GM18861 (cell line): ENCODE data around the gene WASHC2A.
"Not testable (repeated sequence)": the region's sequence is repeated elsewhere in the genome, so short reads cannot be mapped to it uniquely, and the experiment has no call there.

Experiments
- ATAC-seq: cut with Tn5 transposase; IDR thresholded peaks from one replicate; pipeline ENCODE4 v1.9.1; 2021; ENCODE audit not compliant: unreplicated experiment

The WASHC2A gene

DNA sequence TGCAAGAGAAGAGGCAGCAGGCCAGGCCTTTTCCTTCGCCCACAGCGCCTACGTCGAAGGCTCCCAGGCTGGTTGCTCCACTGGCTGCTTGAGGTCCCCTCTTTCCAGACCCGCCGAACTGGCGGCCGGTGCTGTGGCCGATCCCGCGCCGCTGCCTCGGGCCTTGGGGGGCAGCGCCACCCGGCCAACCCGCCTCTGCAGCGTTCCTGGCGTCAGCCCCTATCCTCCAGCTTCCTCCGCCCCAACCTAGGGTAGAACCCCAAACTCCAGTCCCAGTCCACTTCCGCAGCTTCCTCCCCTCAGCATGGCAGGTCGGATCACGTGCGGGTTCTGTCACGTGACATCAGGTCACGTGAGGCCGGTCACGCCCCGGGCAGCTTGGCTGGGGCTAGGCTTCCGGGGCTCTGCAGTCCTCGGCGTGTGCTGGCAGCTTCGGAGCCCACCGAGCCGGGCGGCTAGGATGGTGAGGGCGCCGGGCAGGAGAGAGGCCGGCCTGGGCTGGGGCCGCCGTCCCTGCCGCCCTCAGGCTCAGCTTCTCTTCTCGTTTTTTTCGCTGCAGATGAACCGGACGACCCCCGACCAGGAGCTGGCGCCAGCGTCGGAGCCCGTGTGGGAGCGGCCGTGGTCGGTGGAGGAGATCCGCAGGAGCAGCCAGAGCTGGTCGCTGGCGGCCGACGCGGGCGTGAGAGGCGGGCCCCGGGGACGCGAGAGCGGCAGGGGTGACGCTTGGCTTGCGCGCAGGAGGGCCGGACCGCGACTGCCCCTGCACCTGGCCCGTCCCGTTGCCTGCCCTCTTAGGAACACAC is at the start of gene WASHC2A:
TSS of gene WASHC2A (plus strand) at position 409 of the 806 bp plus-strand sequence. CDS start at position 461, 52 bp downstream.
- ATAC-seq, result peak; percentile 93

- not testable (repeated sequence) for ATAC-seq
Observed at GRCh38 chr10:50019279-50019678, 48.5 kb upstream of the WASHC2A start.

GRCh38 chr10:50020451-50021024 is 47.2 kb upstream of the WASHC2A start:
- ATAC-seq, result not testable (repeated sequence)

DNA sequence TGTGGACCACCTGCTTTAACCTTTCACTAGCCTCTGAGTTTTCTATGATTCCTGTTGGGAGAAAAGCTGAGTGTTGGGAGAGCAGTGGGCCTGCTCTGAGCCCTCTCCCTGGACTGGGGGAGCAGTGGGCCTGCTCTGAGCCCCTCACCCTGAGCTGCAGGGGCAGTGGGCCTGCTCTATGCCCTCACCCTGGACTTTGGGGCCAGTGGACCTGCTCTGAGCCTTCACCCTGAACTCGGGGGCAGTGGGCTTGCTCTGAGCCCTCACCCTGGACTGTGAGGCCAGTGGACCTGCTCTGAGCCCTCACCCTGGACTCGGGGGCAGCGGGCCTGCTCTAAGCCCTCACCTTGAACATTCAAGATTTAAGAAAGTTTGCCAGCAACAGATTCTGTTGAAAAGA is 46.1 kb upstream of the WASHC2A start:
- no peak for ATAC-seq

GRCh38 chr10:50024716-50025383 is 42.9 kb upstream of the WASHC2A start:
- not testable (repeated sequence) for ATAC-seq

- no peak for ATAC-seq
Observed at GRCh38 chr10:50025627-50026026, 42.1 kb upstream of the WASHC2A start.

DNA sequence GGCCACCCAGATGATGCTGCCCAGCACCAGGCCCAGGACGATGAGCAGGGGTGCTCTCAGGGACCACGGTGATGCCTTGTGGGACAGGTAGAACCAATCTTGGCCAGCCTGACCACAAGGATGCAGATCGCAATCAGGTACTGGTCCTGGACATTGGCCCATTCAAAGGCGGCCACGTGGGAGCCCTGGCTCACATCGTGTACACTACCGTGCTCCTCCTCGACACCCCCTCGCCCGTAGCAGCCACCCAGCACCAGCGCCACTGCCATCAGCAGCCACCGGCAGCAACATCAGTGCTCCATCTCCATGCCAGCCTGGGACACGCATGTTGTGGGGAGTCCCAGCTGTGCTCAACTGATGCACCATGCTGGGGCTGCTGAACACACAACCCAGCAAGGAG is 40.6 kb upstream of the WASHC2A start:
- ATAC-seq, result no peak

DNA sequence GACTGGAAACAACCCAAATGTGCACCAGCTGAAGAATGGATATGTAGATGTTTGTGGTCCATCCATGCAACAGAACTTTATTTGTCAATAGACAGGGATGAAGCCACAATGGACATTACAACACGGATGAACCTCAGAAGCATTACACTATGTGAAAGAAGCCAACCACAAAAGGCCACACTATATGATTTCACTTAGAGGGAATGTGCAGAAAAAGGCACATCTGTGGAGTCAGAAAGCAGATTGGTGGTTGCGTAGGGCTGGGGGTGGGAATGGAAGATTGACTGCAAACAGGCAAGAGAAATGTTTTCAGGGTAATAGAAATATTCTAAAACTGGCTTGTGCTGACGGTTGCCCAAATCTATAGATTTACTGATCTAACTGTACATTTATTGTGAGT is 34.3 kb upstream of the WASHC2A start:
- ATAC-seq, result no peak

- ATAC-seq, result not testable (repeated sequence)
Observed at GRCh38 chr10:50035337-50035736, 32.4 kb upstream of the WASHC2A start.

DNA sequence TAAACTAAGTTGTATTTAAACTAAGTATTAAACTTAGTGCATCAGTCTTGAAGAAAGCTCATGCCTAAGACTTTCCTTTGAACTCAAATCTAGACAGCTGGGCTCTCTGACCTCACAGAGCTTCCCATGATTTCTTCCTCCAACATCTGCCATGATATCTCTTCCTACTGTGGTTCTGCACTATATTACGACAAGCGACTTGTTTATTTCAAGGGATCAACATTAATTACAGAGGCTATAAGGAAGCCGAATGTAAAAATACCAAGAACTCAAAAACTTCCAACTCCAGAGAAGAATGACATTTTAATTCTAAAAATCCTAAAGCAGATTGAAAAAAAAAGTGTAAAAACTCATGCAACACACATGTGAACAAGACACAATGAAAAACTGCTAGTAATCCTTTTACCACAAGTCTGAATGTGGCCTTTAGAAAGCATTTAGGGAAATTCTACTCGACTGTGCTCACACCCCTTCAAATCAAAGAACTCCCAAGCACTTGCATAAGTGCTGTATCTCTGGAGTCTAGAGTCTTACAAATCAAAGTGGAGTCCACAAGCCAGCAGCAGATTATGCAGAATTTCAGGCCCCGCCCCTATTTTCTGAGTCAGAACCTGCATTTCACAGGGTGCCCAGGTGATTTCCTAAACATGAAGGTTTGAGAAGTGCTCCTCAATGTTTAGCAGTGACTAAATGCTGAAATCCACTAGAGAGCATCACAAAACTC is 22.7 kb upstream of the WASHC2A start:
- no peak for ATAC-seq

- ATAC-seq, result not testable (repeated sequence)
Observed at GRCh38 chr10:50046457-50046856, 21.3 kb upstream of the WASHC2A start.

- ATAC-seq, result not testable (repeated sequence)
Observed at GRCh38 chr10:50047594-50047993, 20.2 kb upstream of the WASHC2A start.

DNA sequence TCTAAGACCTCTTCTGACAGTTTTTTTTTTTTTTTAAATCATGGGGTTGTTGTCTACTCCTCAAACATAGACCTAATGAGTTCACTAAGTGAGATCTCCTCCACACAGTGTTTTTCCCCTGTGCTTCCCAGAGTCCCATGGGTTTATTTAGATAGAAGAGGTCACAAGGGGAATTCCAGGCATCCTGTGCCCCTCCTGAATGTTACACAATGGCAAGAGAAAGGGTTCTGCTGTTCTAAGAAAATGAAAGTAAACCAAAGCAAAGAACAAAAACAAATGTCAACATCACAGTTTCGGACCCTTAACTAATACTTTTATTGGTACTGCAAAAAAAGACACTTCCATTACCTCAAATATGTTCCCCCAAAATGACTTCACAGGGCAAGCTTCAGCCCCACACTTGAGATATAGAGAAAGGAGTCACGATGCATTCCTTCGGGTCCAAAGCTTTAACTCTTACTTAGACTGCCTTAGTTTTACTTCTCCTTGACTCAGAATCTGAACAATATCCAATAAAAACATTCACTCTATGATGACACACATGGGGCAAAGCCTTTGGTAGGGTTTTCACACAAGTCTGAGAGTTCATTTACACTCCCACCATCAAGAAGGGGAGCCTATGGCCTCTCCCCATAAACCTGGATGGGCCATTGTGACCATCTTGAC is 15.6 kb upstream of the WASHC2A start:
- ATAC-seq, result not testable (repeated sequence)

DNA sequence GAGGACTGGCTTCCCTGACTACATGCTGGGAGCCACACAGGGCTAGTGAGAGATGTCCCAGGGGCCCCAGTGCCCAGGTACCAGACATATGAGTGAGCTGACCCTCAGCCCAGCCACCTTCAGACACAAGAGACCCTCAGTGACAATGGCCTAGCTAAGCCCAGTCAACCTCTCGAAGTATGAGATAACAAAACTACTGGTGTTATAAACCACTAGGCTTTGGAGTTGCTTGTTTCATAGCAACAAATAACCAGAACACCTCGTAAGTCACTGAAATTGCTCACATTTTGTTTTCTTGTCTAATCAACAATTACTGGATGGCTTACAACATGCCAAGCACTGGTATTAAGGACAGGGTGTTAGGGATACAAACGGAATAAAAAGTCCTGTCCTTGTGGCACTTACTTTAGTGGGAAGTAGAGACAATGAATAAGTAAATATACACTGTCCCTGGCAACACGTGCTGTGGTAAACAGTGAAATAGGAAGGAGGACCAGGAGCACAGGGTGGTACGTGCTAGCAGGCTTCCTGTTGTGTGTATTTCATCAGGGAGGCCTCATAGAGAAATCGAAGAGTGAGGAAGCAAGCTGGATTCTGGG is 14.9 kb upstream of the WASHC2A start:
- not testable (repeated sequence) for ATAC-seq

DNA sequence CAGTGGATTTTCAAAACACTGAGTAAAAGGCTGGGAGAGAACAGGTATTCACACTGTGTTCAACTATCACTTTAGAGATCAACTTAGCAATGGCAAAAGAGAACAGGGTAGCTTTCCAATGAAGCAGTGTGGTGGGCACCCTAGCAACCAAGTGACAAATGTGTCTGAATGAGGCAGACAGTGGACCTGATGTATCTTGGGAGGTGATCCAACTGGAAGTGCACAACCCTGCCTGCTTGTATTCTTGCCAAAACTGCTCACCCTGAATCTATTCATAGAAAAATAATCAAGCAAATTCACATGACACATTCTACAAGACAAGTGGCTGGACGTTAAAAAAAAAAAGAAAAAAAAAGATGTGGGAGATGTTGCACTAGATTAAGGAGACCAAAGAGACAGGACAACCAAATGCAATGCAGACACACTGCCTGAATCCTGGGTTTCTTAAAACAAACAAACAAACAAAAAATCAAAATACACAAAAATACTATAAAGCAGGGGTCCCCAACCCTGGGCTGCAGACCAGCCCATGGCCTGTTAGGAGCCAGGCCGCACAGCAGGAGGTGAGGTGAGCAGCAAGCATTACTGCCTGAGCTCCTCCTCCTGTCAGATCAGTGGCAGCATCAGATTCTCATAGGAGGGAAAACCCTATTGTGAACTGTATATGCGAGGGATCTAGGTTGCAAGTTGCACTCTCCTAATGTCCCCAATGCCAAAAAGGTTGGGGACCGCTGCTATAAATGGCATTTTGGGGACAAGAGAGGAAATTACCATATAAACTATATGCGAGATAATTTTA is 12.1 kb upstream of the WASHC2A start:
- ATAC-seq, result not testable (repeated sequence)

DNA sequence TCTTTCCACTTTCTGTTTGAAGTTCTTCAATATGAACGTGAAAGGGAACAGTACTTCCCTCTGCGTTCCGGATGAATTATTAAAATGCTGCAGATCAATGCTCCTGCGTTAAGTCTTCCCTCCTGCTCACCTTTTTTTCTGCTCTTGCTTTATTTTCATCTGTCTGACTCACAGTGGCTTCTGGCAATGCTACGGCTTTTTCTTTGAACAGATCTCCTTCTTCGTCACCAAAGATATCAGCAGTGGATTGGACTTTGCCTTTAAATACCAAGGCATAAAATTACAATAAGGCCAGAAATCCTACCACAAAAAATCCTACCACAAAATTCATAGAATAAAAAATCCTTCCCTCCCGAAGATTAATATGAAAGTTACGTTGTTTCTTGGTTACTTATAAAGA is 11.1 kb upstream of the WASHC2A start:
- not testable (repeated sequence) for ATAC-seq

DNA sequence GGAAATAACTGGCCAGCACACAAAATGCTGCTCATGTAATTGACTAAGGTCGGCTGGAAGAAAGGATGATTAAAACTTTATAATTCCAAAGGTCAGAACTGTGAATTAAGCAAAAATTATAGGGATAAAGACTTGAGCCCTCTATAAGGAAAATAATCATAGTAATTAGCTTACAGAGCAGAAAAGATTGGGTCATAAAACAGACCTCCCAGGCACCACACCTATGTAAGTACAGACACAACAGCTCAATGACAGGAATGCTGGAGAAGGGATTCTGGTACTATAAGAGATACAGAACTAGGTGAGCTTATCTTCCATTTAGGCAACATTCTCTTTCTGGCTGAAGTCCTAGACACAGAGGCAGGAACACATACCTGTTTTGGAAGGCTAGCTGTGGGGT is 9.0 kb upstream of the WASHC2A start:
- ATAC-seq, result not testable (repeated sequence)

GRCh38 chr10:50059946-50060345 is 7.8 kb upstream of the WASHC2A start:
- not testable (repeated sequence) for ATAC-seq

GRCh38 chr10:50061548-50061947 is 6.2 kb upstream of the WASHC2A start:
- not testable (repeated sequence) for ATAC-seq
